ENCODE data around the gene CAV1. TPM values are rescaled to one million over a fixed set of nuclear protein-coding genes. Genes with fewer than 3 reads are reported as not detected.
A peak's percentile ranks its signal among the peaks of the same experiment; 100 is the strongest.

Gene CAV1
- total and polyA plus RNA-seq, 2 of the 13 experiments (the other 11 are each of a cell fraction or from before 2014, with no cell fraction given), result 0.40 TPM; not detected in 1

GRCh38 chr7:116525913-116526861 lies 1.4 kb downstream of the CAV1 start (continued):
- TF ChIP-seq YY1 (IDR thresholded peaks at IDR 0.05; ENCODE audit: insufficient read depth, insufficient replicate concordance, low read depth, low read length), result peak; percentile 19
- no peak for TF ChIP-seq RFXAP (CRISPR knock-in tag; IDR thresholded peaks at IDR 0.05; ENCODE audit: borderline replicate concordance)
- TF ChIP-seq PAWR (CRISPR knock-in tag; IDR thresholded peaks at IDR 0.05; ENCODE audit: borderline replicate concordance), result no peak
- peak; percentile 25; the same call in 1 of the 2 replicates for TF ChIP-seq MEIS2 (CRISPR knock-in tag; IDR thresholded peaks at IDR 0.05)
- peak; percentile 66 for TF ChIP-seq XRCC5 (optimal IDR thresholded peaks at IDR 0.05; ENCODE audit: low read length)
- 0 out of 2 replicates have a peak, but pooled peaks have one; percentile 29 for TF ChIP-seq CENPT (CRISPR knock-in tag; IDR thresholded peaks at IDR 0.05; ENCODE audit: low read depth)
- no peak for TF ChIP-seq ARNT2 (CRISPR knock-in tag; IDR thresholded peaks at IDR 0.05; ENCODE audit: low read depth)
- TF ChIP-seq MED13 (CRISPR knock-in tag; IDR thresholded peaks at IDR 0.05), result no peak
- no peak for TF ChIP-seq ZNF709 (CRISPR knock-in tag; IDR thresholded peaks at IDR 0.05)
- no peak for TF ChIP-seq ZNF205 (CRISPR knock-in tag; IDR thresholded peaks at IDR 0.05)
- TF ChIP-seq SIX1 (CRISPR knock-in tag; IDR thresholded peaks at IDR 0.05; ENCODE audit: borderline replicate concordance), result no peak
- 0 out of 2 replicates have a peak, but pooled peaks have one; percentile 20 for TF ChIP-seq ZFX (CRISPR knock-in tag; IDR thresholded peaks at IDR 0.05; ENCODE audit: low read depth)
- 0 out of 2 replicates have a peak, but pooled peaks have one; percentile 18 for TF ChIP-seq ZMYM4 (CRISPR knock-in tag; IDR thresholded peaks at IDR 0.05)
- no peak for TF ChIP-seq THAP7 (CRISPR knock-in tag; IDR thresholded peaks at IDR 0.05)
- TF ChIP-seq ZNF513 (CRISPR knock-in tag; conservative IDR thresholded peaks at IDR 0.05), result no peak
- 0 out of 2 replicates have a peak, but pooled peaks have one; percentile 28 for TF ChIP-seq CREB1 (IDR thresholded peaks at IDR 0.05)
- no peak for TF ChIP-seq CREB1 (CRISPR knock-in tag; IDR thresholded peaks at IDR 0.05)
- TF ChIP-seq HNRNPLL (IDR thresholded peaks at IDR 0.05; ENCODE audit: low read depth, low read length, poor library complexity, severe bottlenecking), result peak; percentile 57
- peak; percentile 51; the same call in 1 of the 2 replicates for TF ChIP-seq BCL3 (CRISPR knock-in tag; IDR thresholded peaks at IDR 0.05)
- peak; percentile 38; the same call in 1 of the 2 replicates for TF ChIP-seq MTERF4 (CRISPR knock-in tag; IDR thresholded peaks at IDR 0.05)
- no peak for TF ChIP-seq ZNF557 (CRISPR knock-in tag; IDR thresholded peaks at IDR 0.05)
- TF ChIP-seq MEIS1 (CRISPR knock-in tag; IDR thresholded peaks at IDR 0.05; ENCODE audit: borderline replicate concordance), result no peak
- no peak for TF ChIP-seq ATF1 (CRISPR knock-in tag; IDR thresholded peaks at IDR 0.05)
- TF ChIP-seq ZNF207 (IDR thresholded peaks at IDR 0.05; ENCODE audit: borderline replicate concordance), result no peak
- TF ChIP-seq EEA1 (CRISPR knock-in tag; IDR thresholded peaks at IDR 0.05; ENCODE audit: borderline replicate concordance), result no peak
- TF ChIP-seq SRSF1 (optimal IDR thresholded peaks at IDR 0.05; ENCODE audit: low read depth, low read length), result no peak

Data from HepG2 (cell line).